K562 (cell line): ENCODE results near the gene MSH4. TPM values are rescaled to one million over a fixed set of nuclear protein-coding genes. Genes with fewer than 3 reads are reported as not detected.

Source experiments
- ARHGAP35 ChIP-seq: fragments of 450-650 bp; IDR thresholded peaks from 2 replicates; pipeline ENCODE4 v1.6.1; 2018; ENCODE audit not compliant: partially characterized antibody
- ARID3A ChIP-seq: IDR thresholded peaks from 2 replicates; pipeline ENCODE4 v1.6.1; 2012; ENCODE audit warnings: low read depth, low read length, improper control_type of control experiment, borderline replicate concordance
- CBFA2T3 ChIP-seq: fragments of 450-650 bp; IDR thresholded peaks from 2 replicates; pipeline ENCODE4 v1.6.1; 2017
- CEBPG ChIP-seq, 3 experiments: fragments of 200-800 bp in 1 of 3; sonication (Bioruptor generic) in 1 of 3; sonication (generic) in 1 of 3; formaldehyde crosslinking in 1 of 3; IDR thresholded peaks in 2 of 3; conservative IDR thresholded peaks in 1 of 3; 2 replicates each; pipeline versions ENCODE4 v1.6.1 to v1.8.0; 2016 to 2022; ENCODE audit warnings: missing compliant biosample characterization in 2 of 3, missing genetic modification characterization in 2 of 3, mild to moderate bottlenecking in 1 of 3, missing genetic modification reagents in 1 of 3
- ELF4 ChIP-seq: fragments of 450-650 bp; formaldehyde crosslinking; IDR thresholded peaks from 2 replicates; pipeline ENCODE4 v1.4.0; 2022; ENCODE audit warnings: missing genetic modification characterization
- ELK1 ChIP-seq: sonication (generic); formaldehyde crosslinking; IDR thresholded peaks from 2 replicates; pipeline ENCODE4 v1.8.1; 2022; ENCODE audit warnings: missing genetic modification reagents
- GABPA ChIP-seq: fragments of 200-800 bp; sonication (Bioruptor generic); conservative IDR thresholded peaks from 2 replicates; pipeline ENCODE4 v1.6.1; 2016; ENCODE audit warnings: low read depth, missing genetic modification characterization, missing compliant biosample characterization
- GABPB2 ChIP-seq: fragments of 250-450 bp; sonication (Bioruptor Pico); conservative IDR thresholded peaks from 2 replicates; pipeline ENCODE4 v1.5.1; 2021; ENCODE audit warnings: mild to moderate bottlenecking
- HNRNPK ChIP-seq: fragments of 200-400 bp; formaldehyde crosslinking; IDR thresholded peaks from one replicate; pipeline ENCODE4 v1.6.1; 2018; ENCODE audit warnings: mild to moderate bottlenecking, low read depth, low read length; ENCODE audit not compliant: poor library complexity, severe bottlenecking
- KAT7 ChIP-seq: sonication (generic); formaldehyde crosslinking; IDR thresholded peaks from 2 replicates; pipeline ENCODE4 v1.8.0; 2022; ENCODE audit warnings: missing genetic modification reagents, mild to moderate bottlenecking, borderline replicate concordance
- LEF1 ChIP-seq: fragments of 450-650 bp; IDR thresholded peaks from 2 replicates; pipeline ENCODE4 v1.6.1; 2016; ENCODE audit warnings: mild to moderate bottlenecking
- MECOM ChIP-seq: fragments of 250-450 bp; sonication (Bioruptor Pico); IDR thresholded peaks from 2 replicates; pipeline ENCODE4 v1.8.0; 2022; ENCODE audit warnings: inconsistent platforms
- MED1 ChIP-seq: sonication (generic); formaldehyde crosslinking; IDR thresholded peaks from 2 replicates; pipeline ENCODE4 v1.8.1; 2023; ENCODE audit warnings: missing genetic modification reagents, borderline replicate concordance
- NFE2L1 ChIP-seq: fragments of 450-650 bp; IDR thresholded peaks from 2 replicates; pipeline ENCODE4 v1.6.1; 2016; ENCODE audit warnings: missing genetic modification characterization, low read depth, mild to moderate bottlenecking, missing compliant biosample characterization, moderate library complexity, borderline replicate concordance
- PCBP1 ChIP-seq: fragments of 200-400 bp; formaldehyde crosslinking; IDR thresholded peaks from 2 replicates; pipeline ENCODE4 v1.6.1; 2018; ENCODE audit warnings: mild to moderate bottlenecking, low read depth, low read length; ENCODE audit not compliant: poor library complexity, severe bottlenecking
- POLR2G ChIP-seq: fragments of 200-400 bp; formaldehyde crosslinking; IDR thresholded peaks from 2 replicates; pipeline ENCODE4 v1.6.1; 2017; ENCODE audit warnings: low read depth, mild to moderate bottlenecking, antibody characterized with exemption, low read length, moderate library complexity
- SREBF1 ChIP-seq: fragments of 150-350 bp; IDR thresholded peaks from 2 replicates; pipeline ENCODE4 v1.6.1; 2014; ENCODE audit warnings: antibody characterized with exemption, low read depth, low read length, borderline replicate concordance
- SRSF1 ChIP-seq: fragments of 200-400 bp; formaldehyde crosslinking; IDR thresholded peaks from 2 replicates; pipeline ENCODE4 v1.6.1; 2017; ENCODE audit warnings: mild to moderate bottlenecking, low read depth, low read length, moderate library complexity
- THRAP3 ChIP-seq: fragments of 450-650 bp; IDR thresholded peaks from 2 replicates; pipeline ENCODE4 v1.6.1; 2016; ENCODE audit warnings: mild to moderate bottlenecking, inconsistent platforms, borderline replicate concordance
- polyA plus RNA-seq, 8 experiments: library from polyadenylated mRNA; depleted of rRNA in 4 of 8; stranded (reverse) in 5 of 8; unstranded in 3 of 8; fragments of >200 nt; fragmentation: Nextera tagmentation in 2 of 8; fragmentation: Illumina TruSeq in 1 of 8; extraction: Ambion mirVana in 2 of 8; extraction: Trizol in 1 of 8; gene quantifications; 2 replicates each; pipeline versions ENCODE4 v1.2.1 to v1.2.3, GENCODE V29; 2011 to 2014; ENCODE audit warnings: inconsistent platforms in 1 of 8, missing spikeins in 1 of 8
- total RNA-seq, 7 experiments: library from RNA; depleted of rRNA in 6 of 7; stranded (reverse); fragments of >200 nt in 6 of 7; fragmentation: Illumina TruSeq in 2 of 7; extraction: Trizol in 2 of 7; gene quantifications; 2 replicates each; pipeline versions ENCODE4 v1.2.1 to v1.2.3, GENCODE V29; 2011 to 2021; ENCODE audit warnings: low replicate concordance in 1 of 7
- TF ChIP-seq, protein P1 (sequence below): fragments of 450-650 bp; formaldehyde crosslinking; IDR thresholded peaks from 2 replicates; pipeline ENCODE4 v1.4.0; 2020; ENCODE audit warnings: mild to moderate bottlenecking, moderate library complexity
- TF ChIP-seq, protein P2 (sequence below): sonication (generic); formaldehyde crosslinking; IDR thresholded peaks from 2 replicates; pipeline ENCODE4 v1.8.1; 2023; ENCODE audit warnings: mild to moderate bottlenecking, missing genetic modification reagents, moderate library complexity

The MSH4 gene
- total and polyA plus RNA-seq, 9 of the 15 experiments (the other 6 are each of a cell fraction or from before 2014, with no cell fraction given), result 0.04 to 0.18 (median 0.12) TPM; not detected in 4

DNA sequence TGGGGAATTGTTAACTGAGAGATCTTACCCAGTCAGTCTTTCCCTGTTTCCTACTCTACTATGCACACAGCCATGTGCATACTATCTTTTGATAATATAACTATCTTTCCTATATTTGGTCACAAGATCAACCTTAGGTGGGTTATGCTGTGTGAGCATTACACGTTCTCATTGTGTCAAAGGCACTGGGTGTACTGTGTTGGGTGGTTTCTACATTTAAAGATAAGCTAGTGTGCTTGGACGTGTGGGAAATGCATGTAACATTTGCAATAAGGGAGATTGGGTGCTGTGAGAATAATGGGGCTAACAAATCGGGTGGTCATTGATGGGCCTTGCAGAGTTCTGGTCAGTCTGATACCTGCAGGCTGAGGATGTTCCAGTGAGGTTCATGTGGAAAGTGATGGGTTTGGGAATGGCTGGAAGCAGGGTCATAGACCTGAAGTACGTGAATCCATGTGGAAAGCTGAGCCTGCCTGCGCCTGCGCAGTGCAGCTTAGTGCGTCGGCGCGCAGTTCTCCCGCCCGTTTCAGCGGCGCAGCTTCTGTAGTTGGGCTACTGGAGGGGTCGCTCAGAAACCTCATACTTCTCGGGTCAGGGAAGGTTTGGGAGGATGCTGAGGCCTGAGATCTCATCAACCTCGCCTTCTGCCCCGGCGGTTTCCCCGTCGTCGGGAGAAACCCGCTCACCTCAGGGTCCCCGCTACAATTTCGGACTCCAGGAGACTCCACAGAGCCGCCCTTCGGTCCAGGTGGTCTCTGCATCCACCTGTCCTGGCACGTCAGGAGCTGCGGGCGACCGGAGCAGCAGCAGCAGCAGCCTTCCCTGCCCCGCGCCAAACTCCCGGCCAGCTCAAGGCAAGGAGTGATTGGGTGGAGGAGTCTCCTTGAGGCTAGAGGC is at the start of gene MSH4 (continued):
- peak; percentile 94; the same call in 1 of the 2 replicates for TF ChIP-seq THRAP3
- no peak for TF ChIP-seq HNRNPK
- TF ChIP-seq KAT7 (CRISPR knock-in tag), result no peak
- TF ChIP-seq LEF1, result no peak
- TF ChIP-seq MED1, result no peak
- TF ChIP-seq, protein P1, sequence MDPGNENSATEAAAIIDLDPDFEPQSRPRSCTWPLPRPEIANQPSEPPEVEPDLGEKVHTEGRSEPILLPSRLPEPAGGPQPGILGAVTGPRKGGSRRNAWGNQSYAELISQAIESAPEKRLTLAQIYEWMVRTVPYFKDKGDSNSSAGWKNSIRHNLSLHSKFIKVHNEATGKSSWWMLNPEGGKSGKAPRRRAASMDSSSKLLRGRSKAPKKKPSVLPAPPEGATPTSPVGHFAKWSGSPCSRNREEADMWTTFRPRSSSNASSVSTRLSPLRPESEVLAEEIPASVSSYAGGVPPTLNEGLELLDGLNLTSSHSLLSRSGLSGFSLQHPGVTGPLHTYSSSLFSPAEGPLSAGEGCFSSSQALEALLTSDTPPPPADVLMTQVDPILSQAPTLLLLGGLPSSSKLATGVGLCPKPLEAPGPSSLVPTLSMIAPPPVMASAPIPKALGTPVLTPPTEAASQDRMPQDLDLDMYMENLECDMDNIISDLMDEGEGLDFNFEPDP (CRISPR knock-in tag), result peak; percentile 39; the same call in 1 of the 2 replicates
- TF ChIP-seq ELF4 (CRISPR knock-in tag), result peak; percentile 96
- peak; percentile 92; the same call in 1 of the 2 replicates for TF ChIP-seq SRSF1
- no peak for TF ChIP-seq CEBPG (CRISPR knock-in tag; IDR thresholded peaks at IDR 0.05)
- no peak for TF ChIP-seq CEBPG (tag; conservative IDR thresholded peaks at IDR 0.05 in 1 of 2, IDR thresholded peaks at IDR 0.05 in 1 of 2)
- TF ChIP-seq NFE2L1 (tag), result no peak
- no peak for TF ChIP-seq GABPA
- TF ChIP-seq ARID3A, result no peak
- no peak for TF ChIP-seq PCBP1
- TF ChIP-seq, protein P2, sequence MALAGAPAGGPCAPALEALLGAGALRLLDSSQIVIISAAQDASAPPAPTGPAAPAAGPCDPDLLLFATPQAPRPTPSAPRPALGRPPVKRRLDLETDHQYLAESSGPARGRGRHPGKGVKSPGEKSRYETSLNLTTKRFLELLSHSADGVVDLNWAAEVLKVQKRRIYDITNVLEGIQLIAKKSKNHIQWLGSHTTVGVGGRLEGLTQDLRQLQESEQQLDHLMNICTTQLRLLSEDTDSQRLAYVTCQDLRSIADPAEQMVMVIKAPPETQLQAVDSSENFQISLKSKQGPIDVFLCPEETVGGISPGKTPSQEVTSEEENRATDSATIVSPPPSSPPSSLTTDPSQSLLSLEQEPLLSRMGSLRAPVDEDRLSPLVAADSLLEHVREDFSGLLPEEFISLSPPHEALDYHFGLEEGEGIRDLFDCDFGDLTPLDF (CRISPR knock-in tag), result 0 out of 2 replicates have a peak, but pooled peaks have one; percentile 68
- peak; percentile 92 for TF ChIP-seq POLR2G
- no peak for TF ChIP-seq ELK1 (CRISPR knock-in tag)
- no peak for TF ChIP-seq SREBF1
- peak; percentile 65 for TF ChIP-seq ARHGAP35
- TF ChIP-seq CBFA2T3, result no peak; the same call in 1 of the 2 replicates
- TF ChIP-seq MECOM (CRISPR knock-in tag), result 0 out of 2 replicates have a peak, but pooled peaks have one; percentile 34
- TF ChIP-seq GABPB2, result 0 out of 2 replicates have a peak, but pooled peaks have one; percentile 27
